Putamen (tissue), 1 donor: Measurements from ENCODE around the gene DESI2.
A peak's percentile ranks its signal among the peaks of the same experiment; 100 is the strongest.

Source experiments
- DNase-seq: peaks from one replicate; pipeline ENCODE4 v3.0.0-alpha.2; 2016; ENCODE audit warnings: low spot score

The DESI2 gene

GRCh38 chr1:244652623-244653438 is at the start of gene DESI2:
Gene DESI2, plus strand, starts transcription at chr1:244653126. Its CDS starts 188 bp downstream, at chr1:244653314.
- DNase-seq = peak; percentile 99

- DNase-seq = no peak
These were observed 49.4 kb upstream of the DESI2 start for GRCh38 chr1:244603498-244603897.

GRCh38 chr1:244605835-244606370 is 47.0 kb upstream of the DESI2 start:
- DNase-seq = no peak

- DNase-seq = no peak
These were observed 38.7 kb upstream of the DESI2 start for GRCh38 chr1:244614113-244614836.

GRCh38 chr1:244614879-244615278 is 38.0 kb upstream of the DESI2 start:
- no peak for DNase-seq

GRCh38 chr1:244615301-244615700 is 37.6 kb upstream of the DESI2 start:
- DNase-seq = no peak

GRCh38 chr1:244626709-244627108 is 26.2 kb upstream of the DESI2 start:
- DNase-seq = no peak

- DNase-seq = no peak
These were observed 24.1 kb upstream of the DESI2 start for GRCh38 chr1:244628789-244629188.

GRCh38 chr1:244633140-244633539 is 19.8 kb upstream of the DESI2 start:
- no peak for DNase-seq

GRCh38 chr1:244634546-244634945 is 18.4 kb upstream of the DESI2 start:
- no peak for DNase-seq

- DNase-seq = no peak
These were observed 16.3 kb upstream of the DESI2 start for GRCh38 chr1:244636488-244637259.

- no peak for DNase-seq
These were observed 13.4 kb upstream of the DESI2 start for GRCh38 chr1:244639561-244639960.

- DNase-seq = no peak
These were observed 12.0 kb upstream of the DESI2 start for GRCh38 chr1:244640917-244641316.

- DNase-seq = no peak
These were observed 10.4 kb upstream of the DESI2 start for GRCh38 chr1:244642526-244642925.

- no peak for DNase-seq
These were observed 9.9 kb upstream of the DESI2 start for GRCh38 chr1:244642988-244643387.

GRCh38 chr1:244645414-244645813 is 7.5 kb upstream of the DESI2 start:
- no peak for DNase-seq

GRCh38 chr1:244645890-244646289 is 7.0 kb upstream of the DESI2 start:
- DNase-seq = no peak

- DNase-seq = no peak
These were observed 5.1 kb upstream of the DESI2 start for GRCh38 chr1:244647819-244648218.

GRCh38 chr1:244651956-244652622 is 837 bp upstream of the DESI2 start:
- peak; percentile 56 for DNase-seq

- no peak for DNase-seq
These were observed 647 bp downstream of the DESI2 start for GRCh38 chr1:244653439-244654107.
